Mesendoderm (in vitro differentiated cells): ENCODE measurements around the gene COL5A2.

Experiments
- DNase-seq: peaks from one replicate; pipeline ENCODE4 v3.0.0; 2013
- H2AK5ac ChIP-seq: 2 replicates; pipeline ENCODE4 v1.6.1; 2013; ENCODE audit warnings: low read length, inconsistent platforms
- H2BK120ac ChIP-seq: 2 replicates; pipeline ENCODE4 v1.6.1; 2013; ENCODE audit warnings: low read depth, mild to moderate bottlenecking, low read length, moderate library complexity, mixed read lengths
- H2BK15ac ChIP-seq: replicated peaks from 2 replicates; pipeline ENCODE4 v1.6.1; 2013; ENCODE audit warnings: low read depth, mild to moderate bottlenecking, moderate library complexity
- H2BK5ac ChIP-seq: 2 replicates; pipeline ENCODE4 v1.6.1; 2013; ENCODE audit warnings: low read length, inconsistent platforms
- H3K18ac ChIP-seq: 2 replicates; pipeline ENCODE4 v1.6.1; 2013; ENCODE audit warnings: mild to moderate bottlenecking, low read length, mixed read lengths
- H3K23ac ChIP-seq: one replicate; pipeline ENCODE4 v1.6.1; 2013; ENCODE audit warnings: low read length
- H3K27ac ChIP-seq: 2 replicates; pipeline ENCODE4 v1.5.1; 2013; ENCODE audit warnings: low read depth, mild to moderate bottlenecking, inconsistent platforms, low read length, moderate library complexity
- H3K27me3 ChIP-seq: 2 replicates; pipeline ENCODE4 v1.6.1; 2013; ENCODE audit warnings: low read length, control low read depth, mild to moderate bottlenecking, inconsistent platforms; ENCODE audit not compliant: insufficient read depth, poor library complexity
- H3K36me3 ChIP-seq: 2 replicates; pipeline ENCODE4 v1.6.1; 2013; ENCODE audit warnings: low read length, inconsistent platforms; ENCODE audit not compliant: control insufficient read depth, insufficient read depth
- H3K4ac ChIP-seq: one replicate; pipeline ENCODE4 v1.6.1; 2013; ENCODE audit warnings: low read depth, mild to moderate bottlenecking, low read length, moderate library complexity
- H3K4me1 ChIP-seq: 2 replicates; pipeline ENCODE4 v1.6.1; 2013; ENCODE audit warnings: low read depth, low read length, inconsistent platforms; ENCODE audit not compliant: control insufficient read depth
- H3K4me2 ChIP-seq: 2 replicates; pipeline ENCODE4 v1.6.1; 2013; ENCODE audit warnings: low read length
- H3K4me3 ChIP-seq: 2 replicates; pipeline ENCODE4 v1.5.1; 2013; ENCODE audit warnings: mild to moderate bottlenecking, low read length
- H3K56ac ChIP-seq: one replicate; pipeline ENCODE4 v1.6.1; 2013; ENCODE audit warnings: low read length
- H3K79me1 ChIP-seq: 2 replicates; pipeline ENCODE4 v1.6.1; 2013; ENCODE audit warnings: low read length, inconsistent platforms
- H3K79me2 ChIP-seq: 2 replicates; pipeline ENCODE4 v1.6.1; 2013; ENCODE audit warnings: mild to moderate bottlenecking, low read length; ENCODE audit not compliant: control insufficient read depth, insufficient read depth
- H3K9ac ChIP-seq: 2 replicates; pipeline ENCODE4 v1.6.1; 2013; ENCODE audit warnings: low read length, inconsistent platforms
- H4K5ac ChIP-seq: one replicate; pipeline ENCODE4 v1.6.1; 2013; ENCODE audit warnings: low read length
- H4K8ac ChIP-seq: one replicate; pipeline ENCODE4 v1.6.1; 2013; ENCODE audit warnings: low read depth, mild to moderate bottlenecking, control low read depth, low read length, moderate library complexity
- WGBS: extraction: QIAGEN DNeasy Blood & Tissue Kit; methylation state at CpG from one replicate; pipeline ENCODE4 v1.1.7; 2013; ENCODE audit warnings: low lambda C conversion rate, missing lambda C conversion rate; ENCODE audit not compliant: insufficient coverage; ENCODE audit errors: extremely low coverage; 5-methylcytosine and 5-hydroxymethylcytosine counted together
- small RNA-seq: library from polyadenylated mRNA; stranded (forward); fragments of <200 nt; extraction: miRNeasy Mini kit (QIAGEN cat#:217004); gene quantifications from one replicate; pipeline ENCODE3, GENCODE V24; 2013; ENCODE audit not compliant: insufficient read depth

Gene COL5A2

DNA sequence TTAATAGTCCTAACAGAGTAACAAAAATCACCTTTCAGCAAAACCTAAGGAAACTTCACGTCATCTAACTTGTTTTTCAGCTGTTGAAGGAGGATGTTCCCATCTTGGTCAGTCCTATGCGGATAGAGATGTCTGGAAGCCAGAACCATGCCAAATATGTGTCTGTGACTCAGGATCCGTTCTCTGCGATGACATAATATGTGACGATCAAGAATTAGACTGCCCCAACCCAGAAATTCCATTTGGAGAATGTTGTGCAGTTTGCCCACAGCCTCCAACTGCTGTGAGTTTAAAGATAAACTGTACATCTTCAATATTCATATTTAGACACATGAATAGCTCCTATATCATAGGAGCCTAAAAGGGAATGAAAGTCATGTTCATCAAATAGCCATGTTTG is 194.9 kb downstream of the COL5A2 start:
- no peak overlapping the region for H2BK5ac ChIP-seq
- no peak overlapping the region for H2BK15ac ChIP-seq
- H3K23ac ChIP-seq: no peak overlapping the region
- H3K56ac ChIP-seq: no peak overlapping the region
- H3K4ac ChIP-seq: no peak overlapping the region
- H3K79me1 ChIP-seq: no peaks in the 10 kb centered on the region
- no peak overlapping the region for H3K4me2 ChIP-seq
- H3K27me3 ChIP-seq: no peaks in the 10 kb centered on the region
- no peak overlapping the region for H2BK120ac ChIP-seq
- H3K18ac ChIP-seq: no peak overlapping the region
- H2AK5ac ChIP-seq: no peak overlapping the region
- H3K79me2 ChIP-seq: no peaks in the 10 kb centered on the region
- no peak overlapping the region for H3K9ac ChIP-seq
- H3K36me3 ChIP-seq: no peaks in the 10 kb centered on the region
- H3K4me1 ChIP-seq: no peaks in the 10 kb centered on the region
- no peak overlapping the region for H3K27ac ChIP-seq
- H4K8ac ChIP-seq: no peak overlapping the region
- H3K4me3 ChIP-seq: no peak overlapping the region
- DNase-seq: no peak
- no CpG with 5 or more reads among the region's 5 CpGs for WGBS
- no peak overlapping the region for H4K5ac ChIP-seq

DNA sequence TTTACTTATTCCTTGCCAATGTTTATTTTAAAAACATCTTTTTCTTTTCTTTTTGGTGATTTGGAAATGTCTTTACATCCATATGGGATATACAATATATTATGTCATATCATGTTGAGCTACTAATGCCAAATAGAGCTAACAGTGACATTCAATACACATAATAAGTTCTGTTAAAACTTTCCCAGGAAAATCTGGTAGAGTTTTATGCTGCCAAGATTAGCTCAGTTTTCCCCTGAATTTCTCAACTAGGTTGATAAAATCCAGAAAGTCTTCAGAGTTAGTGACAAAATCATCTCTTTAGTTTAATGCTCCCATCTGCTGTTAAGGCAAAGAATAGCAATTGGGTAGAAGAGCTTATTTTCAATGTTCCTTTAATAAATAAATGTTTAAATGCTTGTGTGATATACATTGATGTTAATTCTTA is 195.5 kb downstream of the COL5A2 start:
- Histone ChIP-seq H3K4me3 (no peak overlapping the region), H3K79me2 (no peaks in the 10 kb centered on the region), H3K27ac (no peak overlapping the region)

DNA sequence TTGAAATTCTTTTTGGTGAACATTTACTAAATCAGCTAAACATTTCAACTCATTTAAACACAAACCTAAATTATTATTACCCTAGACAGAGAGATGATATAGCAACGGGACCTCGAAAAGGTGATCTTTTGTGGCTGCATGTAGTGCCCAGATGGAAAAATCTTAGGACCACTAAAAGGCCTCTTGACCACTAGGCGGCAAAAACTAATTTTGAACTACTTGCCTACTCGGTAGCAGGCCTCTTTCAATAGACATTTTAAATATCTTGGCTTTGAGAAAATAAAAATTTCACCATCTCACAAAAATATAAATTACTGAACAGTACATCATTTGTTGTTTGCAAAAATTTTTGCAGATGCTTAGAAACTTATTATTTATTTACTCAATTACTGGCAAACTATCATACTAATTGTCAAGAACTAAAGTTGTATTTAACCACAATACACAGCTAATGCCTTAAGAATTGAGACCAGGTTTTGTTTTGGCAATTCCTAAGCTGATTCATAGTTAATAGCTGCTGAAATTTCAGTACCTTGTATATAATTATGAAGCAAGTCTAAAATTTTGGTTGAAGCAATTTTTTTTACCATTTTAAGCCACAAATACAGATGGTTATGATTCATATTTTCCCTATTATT is 196.0 kb downstream of the COL5A2 start:
- no peak overlapping the region for H3K4me3 ChIP-seq
- H3K79me2 ChIP-seq: no peaks in the 10 kb centered on the region
- no peak overlapping the region for H4K8ac ChIP-seq
- WGBS: no CpG with 5 or more reads among the region's 4 CpGs
- H3K27ac ChIP-seq: no peak overlapping the region
- H2BK120ac ChIP-seq: no peak overlapping the region
- no peak overlapping the region for H3K56ac ChIP-seq
- H2BK15ac ChIP-seq: no peak overlapping the region
- H4K5ac ChIP-seq: no peak overlapping the region
- no peak overlapping the region for H3K4ac ChIP-seq
- no peak overlapping the region for H3K9ac ChIP-seq
- no peaks in the 10 kb centered on the region for H3K27me3 ChIP-seq
- no peaks in the 10 kb centered on the region for H3K36me3 ChIP-seq
- no peak overlapping the region for H3K4me2 ChIP-seq
- no peaks in the 10 kb centered on the region for H3K4me1 ChIP-seq
- H3K23ac ChIP-seq: no peak overlapping the region
- DNase-seq: peak; percentile 41
- no peak overlapping the region for H2AK5ac ChIP-seq
- H2BK5ac ChIP-seq: no peak overlapping the region
- H3K18ac ChIP-seq: no peak overlapping the region
- H3K79me1 ChIP-seq: no peaks in the 10 kb centered on the region

More for the DNA sequence above, 195.5 kb downstream of the COL5A2 start:
- Histone ChIP-seq H2BK5ac (no peak overlapping the region), H4K8ac (no peak overlapping the region), H3K4me2 (no peak overlapping the region), H3K27me3 (no peaks in the 10 kb centered on the region), H2BK120ac (no peak overlapping the region), H3K56ac (no peak overlapping the region), H3K79me1 (no peaks in the 10 kb centered on the region), H2BK15ac (no peak overlapping the region), H3K23ac (no peak overlapping the region), H3K4ac (no peak overlapping the region), H3K9ac (no peak overlapping the region), H4K5ac (no peak overlapping the region), H2AK5ac (no peak overlapping the region), H3K36me3 (no peaks in the 10 kb centered on the region), H3K4me1 (no peaks in the 10 kb centered on the region), H3K18ac (no peak overlapping the region)
- DNase-seq: peak; percentile 18

Small RNA genes lying within 50 kb of the gene (small RNA-seq; reads per million reads assigned to genes)
- gene MIR3129: 31.3 reads per million, percentile 93 among the genes with 10 or more reads in this experiment
